Measurements from ENCODE around the gene FBRS.

Gene FBRS

DNA sequence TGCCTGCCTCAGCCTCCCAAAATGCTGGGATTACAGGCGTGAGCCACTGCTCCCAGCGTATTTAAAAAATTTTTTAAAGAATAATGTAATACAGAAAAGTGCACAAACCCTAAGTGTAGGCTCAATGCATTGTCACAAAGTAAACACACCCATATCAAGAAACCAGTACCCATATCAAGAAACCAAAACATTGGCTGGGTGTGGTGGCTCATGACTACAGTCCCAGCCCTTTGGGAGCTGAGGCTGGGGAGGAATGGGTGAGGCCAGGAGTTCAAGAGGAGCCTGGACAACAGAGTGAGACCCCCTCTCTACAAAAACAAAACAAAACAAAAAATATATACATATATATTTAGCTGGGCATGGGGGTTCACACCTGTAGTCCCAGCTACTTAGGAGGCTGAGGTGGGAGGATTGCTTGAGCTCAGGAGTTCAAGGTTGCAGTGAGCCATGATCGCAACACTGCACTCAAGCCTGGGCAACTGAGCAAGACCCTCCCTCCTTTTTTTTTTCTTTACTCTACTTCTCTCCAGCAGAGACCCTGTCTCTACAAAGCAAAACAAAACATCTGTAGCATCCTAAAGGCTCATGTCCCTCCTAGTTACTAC, 16.8 kb upstream of the FBRS start:
- H3K27me3 ChIP-seq (ENCODE audit: control insufficient read depth, low read length) = no peaks in the 10 kb centered on the region
- no peak overlapping the region for H3K4me2 ChIP-seq (ENCODE audit: low read length)
- H3K9me2 ChIP-seq (replicated peaks; ENCODE audit: control insufficient read depth, low read length) = no peaks in the 10 kb centered on the region
- H3K27ac ChIP-seq (ENCODE audit: low read depth, low read length) = no peak overlapping the region
- no peak overlapping the region for H3K4me3 ChIP-seq (ENCODE audit: low read length)
- no peaks in the 10 kb centered on the region for H3K9me3 ChIP-seq (ENCODE audit: control insufficient read depth, insufficient read depth, low read length)
- 0 out of 2 replicates have a peak, but pooled peaks cover 5% of the 10 kb centered on the region for H3F3A ChIP-seq (ENCODE audit: control insufficient read depth, insufficient read depth)
- TF ChIP-seq, protein P1, sequence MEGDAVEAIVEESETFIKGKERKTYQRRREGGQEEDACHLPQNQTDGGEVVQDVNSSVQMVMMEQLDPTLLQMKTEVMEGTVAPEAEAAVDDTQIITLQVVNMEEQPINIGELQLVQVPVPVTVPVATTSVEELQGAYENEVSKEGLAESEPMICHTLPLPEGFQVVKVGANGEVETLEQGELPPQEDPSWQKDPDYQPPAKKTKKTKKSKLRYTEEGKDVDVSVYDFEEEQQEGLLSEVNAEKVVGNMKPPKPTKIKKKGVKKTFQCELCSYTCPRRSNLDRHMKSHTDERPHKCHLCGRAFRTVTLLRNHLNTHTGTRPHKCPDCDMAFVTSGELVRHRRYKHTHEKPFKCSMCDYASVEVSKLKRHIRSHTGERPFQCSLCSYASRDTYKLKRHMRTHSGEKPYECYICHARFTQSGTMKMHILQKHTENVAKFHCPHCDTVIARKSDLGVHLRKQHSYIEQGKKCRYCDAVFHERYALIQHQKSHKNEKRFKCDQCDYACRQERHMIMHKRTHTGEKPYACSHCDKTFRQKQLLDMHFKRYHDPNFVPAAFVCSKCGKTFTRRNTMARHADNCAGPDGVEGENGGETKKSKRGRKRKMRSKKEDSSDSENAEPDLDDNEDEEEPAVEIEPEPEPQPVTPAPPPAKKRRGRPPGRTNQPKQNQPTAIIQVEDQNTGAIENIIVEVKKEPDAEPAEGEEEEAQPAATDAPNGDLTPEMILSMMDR (IDR thresholded peaks at IDR 0.05; ENCODE audit: low read depth, low read length, poor library complexity, severe bottlenecking) = no peak
- TF ChIP-seq EZH2phosphoT487 (IDR thresholded peaks at IDR 0.05; ENCODE audit: borderline replicate concordance, low read length) = no peak
- H3K4me1 ChIP-seq (ENCODE audit: control insufficient read depth, low read length) = 0 out of 2 replicates have a peak, but pooled peaks cover under 1% of the 10 kb centered on the region
- no peaks in the 10 kb centered on the region for H3K36me3 ChIP-seq (ENCODE audit: control insufficient read depth, low read length)
- H4K20me1 ChIP-seq (ENCODE audit: control insufficient read depth, insufficient read depth, low read depth, low read length) = no peaks in the 10 kb centered on the region
- H3K79me2 ChIP-seq (ENCODE audit: control insufficient read depth, low read length) = no peaks in the 10 kb centered on the region; the same call in 1 of the 2 replicates

DNA sequence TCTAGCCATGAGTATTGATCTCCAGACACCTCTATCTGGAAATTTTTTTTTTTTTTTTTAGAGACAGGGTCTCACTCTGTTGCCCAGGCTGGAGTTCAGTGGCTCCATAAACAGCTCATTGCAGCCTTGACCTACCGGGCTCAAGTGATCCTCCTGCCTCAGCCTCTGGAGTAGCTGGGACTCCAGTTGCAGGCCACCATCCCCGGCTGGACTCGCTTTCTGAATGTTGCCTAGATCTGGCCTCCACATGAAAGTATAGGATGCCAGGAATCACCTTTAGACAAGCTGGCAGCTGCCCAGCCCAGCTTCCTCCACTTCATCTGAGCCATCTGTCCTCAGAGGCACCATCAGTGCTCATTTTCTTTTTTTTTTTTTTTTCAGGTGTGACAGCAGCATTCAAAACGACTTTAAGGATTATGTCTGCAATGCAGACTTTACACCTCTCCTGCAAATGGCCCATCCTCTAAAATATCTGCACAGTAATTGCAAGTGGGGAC, 13.8 kb upstream of the FBRS start:
- Histone ChIP-seq H3K27me3 (ENCODE audit: control insufficient read depth, low read length) (no peaks in the 10 kb centered on the region), H3K27ac (ENCODE audit: low read depth, low read length) (no peak overlapping the region), H3K4me1 (ENCODE audit: control insufficient read depth, low read length) (0 out of 2 replicates have a peak, but pooled peaks cover 4% of the 10 kb centered on the region), H3K36me3 (ENCODE audit: control insufficient read depth, low read length) (no peaks in the 10 kb centered on the region), H3F3A (ENCODE audit: control insufficient read depth, insufficient read depth) (no peaks in the 10 kb centered on the region), H3K9me2 (replicated peaks; ENCODE audit: control insufficient read depth, low read length) (no peaks in the 10 kb centered on the region), H4K20me1 (ENCODE audit: control insufficient read depth, insufficient read depth, low read depth, low read length) (no peaks in the 10 kb centered on the region), H3K9me3 (ENCODE audit: control insufficient read depth, insufficient read depth, low read length) (no peaks in the 10 kb centered on the region), H3K4me3 (ENCODE audit: low read length) (no peak overlapping the region), H3K4me2 (ENCODE audit: low read length) (no peak overlapping the region), H3K79me2 (ENCODE audit: control insufficient read depth, low read length) (no peaks in the 10 kb centered on the region)
- no peak for TF ChIP-seq EZH2phosphoT487 (IDR thresholded peaks at IDR 0.05; ENCODE audit: borderline replicate concordance, low read length)
- TF ChIP-seq, protein P1 (IDR thresholded peaks at IDR 0.05; ENCODE audit: low read depth, low read length, poor library complexity, severe bottlenecking) = no peak

DNA sequence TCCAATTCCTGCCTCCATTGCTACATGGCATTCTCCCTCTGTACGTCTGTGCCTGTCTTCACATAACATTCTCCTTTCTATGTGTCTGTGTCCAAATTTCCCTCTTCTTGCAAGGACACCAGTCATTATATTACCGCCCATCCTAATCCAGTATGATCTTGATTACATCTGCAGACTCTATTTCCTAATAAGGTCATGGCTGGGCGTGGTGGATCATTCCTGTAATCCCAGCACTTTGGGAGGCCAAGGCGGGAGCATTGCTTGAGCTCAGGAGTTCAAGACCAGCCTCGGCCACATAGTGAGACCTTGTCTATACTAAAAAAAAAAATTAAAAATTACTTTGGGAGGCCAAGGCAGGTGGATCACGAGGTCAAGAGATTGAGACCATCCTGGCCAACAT, 12.5 kb upstream of the FBRS start:
- H3K4me1 ChIP-seq (ENCODE audit: control insufficient read depth, low read length) = peaks cover 12% of the 10 kb centered on the region
- H3K36me3 ChIP-seq (ENCODE audit: control insufficient read depth, low read length) = no peaks in the 10 kb centered on the region
- no peaks in the 10 kb centered on the region for H3K9me2 ChIP-seq (replicated peaks; ENCODE audit: control insufficient read depth, low read length)
- H3K27me3 ChIP-seq (ENCODE audit: control insufficient read depth, low read length) = no peaks in the 10 kb centered on the region
- H3K27ac ChIP-seq (ENCODE audit: low read depth, low read length) = no peak overlapping the region
- H3K9me3 ChIP-seq (ENCODE audit: control insufficient read depth, insufficient read depth, low read length) = no peaks in the 10 kb centered on the region
- H3K79me2 ChIP-seq (ENCODE audit: control insufficient read depth, low read length) = no peaks in the 10 kb centered on the region
- no peak overlapping the region for H3K4me3 ChIP-seq (ENCODE audit: low read length)
- no peaks in the 10 kb centered on the region for H4K20me1 ChIP-seq (ENCODE audit: control insufficient read depth, insufficient read depth, low read depth, low read length)
- no peak overlapping the region for H3K4me2 ChIP-seq (ENCODE audit: low read length)
- TF ChIP-seq, protein P1 (IDR thresholded peaks at IDR 0.05; ENCODE audit: low read depth, low read length, poor library complexity, severe bottlenecking) = no peak
- TF ChIP-seq EZH2phosphoT487 (IDR thresholded peaks at IDR 0.05; ENCODE audit: borderline replicate concordance, low read length) = no peak
- no peaks in the 10 kb centered on the region for H3F3A ChIP-seq (ENCODE audit: control insufficient read depth, insufficient read depth)
